GM04503 (cell line): ENCODE data around the gene ENGASE.

Experiments
- DNase-seq: peaks from one replicate; pipeline ENCODE4 v3.0.0-alpha.2; 2012; ENCODE audit warnings: low read depth

Gene ENGASE

DNA sequence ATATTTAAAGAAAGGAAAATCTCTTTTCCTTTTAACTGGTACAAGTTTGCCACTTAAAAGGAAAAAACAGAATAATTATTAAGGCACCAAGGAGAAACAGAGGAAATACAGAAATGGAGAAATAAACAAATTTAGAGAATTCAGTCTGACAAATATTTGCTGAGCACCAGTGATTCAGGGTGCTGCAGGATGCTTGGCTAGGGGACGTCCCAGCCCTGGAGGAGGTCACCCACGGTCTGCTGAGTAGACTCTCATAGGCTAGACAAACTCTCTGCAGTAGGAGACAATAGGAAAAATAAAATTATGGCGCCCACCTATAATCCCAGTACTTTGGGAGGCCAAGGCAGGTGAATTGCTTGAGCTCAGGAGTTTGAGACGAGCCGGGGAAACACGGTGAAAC, 34.7 kb upstream of the ENGASE start:
- no peak for DNase-seq

DNA sequence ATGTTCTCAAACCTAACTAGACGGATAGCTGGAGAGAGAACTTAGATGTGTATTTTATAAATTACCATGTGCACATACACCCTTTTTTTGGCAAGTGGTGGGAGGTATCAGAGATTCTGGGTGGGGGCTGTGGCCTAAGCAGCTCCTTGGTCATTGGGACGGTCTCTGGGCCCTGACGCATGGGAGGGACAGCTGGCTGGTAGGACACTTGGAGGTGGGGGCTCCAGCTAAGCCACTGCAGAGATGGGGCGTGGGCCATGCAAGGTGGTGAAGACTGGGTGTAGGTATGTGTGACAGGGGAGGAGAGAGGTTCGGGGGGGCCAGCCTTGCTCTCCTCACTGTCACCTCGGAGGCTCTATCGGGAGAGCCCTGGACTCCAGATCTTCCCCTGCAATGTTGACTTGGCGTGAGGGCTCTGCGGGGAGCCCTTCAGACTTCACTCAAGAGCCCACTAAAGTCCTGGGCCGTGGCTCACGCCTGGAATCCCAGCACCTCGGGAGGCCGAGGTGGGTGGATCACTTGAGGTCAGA, 33.5 kb upstream of the ENGASE start:
- no peak for DNase-seq

DNA sequence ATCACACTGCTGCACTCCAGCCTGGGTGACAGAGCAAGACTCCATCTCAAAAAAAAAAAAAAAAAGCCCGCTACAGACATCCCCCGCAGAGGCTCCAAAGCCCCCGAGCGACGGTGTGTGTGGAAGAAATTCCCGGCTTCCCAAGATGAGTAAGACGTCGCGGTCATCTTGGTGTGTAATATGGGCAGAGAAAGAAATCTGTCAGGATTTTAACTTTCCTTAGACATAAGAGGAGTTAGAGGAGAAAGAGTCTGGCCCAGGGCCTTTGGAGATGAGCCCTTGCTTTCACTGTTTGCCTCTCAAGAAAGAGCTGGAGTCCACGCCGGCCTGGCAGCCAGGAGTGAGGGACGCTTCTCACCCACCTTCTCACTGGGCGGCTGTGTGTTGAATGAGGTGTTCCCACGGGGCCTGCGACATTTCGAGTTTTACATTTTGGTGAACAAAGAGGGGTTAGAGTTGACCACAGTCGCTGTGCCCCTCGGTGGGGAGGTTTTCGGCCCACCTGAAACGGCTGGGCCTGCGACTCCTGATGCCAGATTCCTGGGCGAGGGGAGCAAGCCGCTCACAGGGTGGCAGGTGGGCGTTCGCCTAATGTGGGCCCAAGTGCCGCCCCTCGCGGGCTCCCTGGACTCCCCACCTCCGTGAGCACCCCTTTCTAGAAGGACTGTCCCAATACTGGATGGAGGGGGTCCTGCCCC, 32.8 kb upstream of the ENGASE start:
- DNase-seq: no peak

DNA sequence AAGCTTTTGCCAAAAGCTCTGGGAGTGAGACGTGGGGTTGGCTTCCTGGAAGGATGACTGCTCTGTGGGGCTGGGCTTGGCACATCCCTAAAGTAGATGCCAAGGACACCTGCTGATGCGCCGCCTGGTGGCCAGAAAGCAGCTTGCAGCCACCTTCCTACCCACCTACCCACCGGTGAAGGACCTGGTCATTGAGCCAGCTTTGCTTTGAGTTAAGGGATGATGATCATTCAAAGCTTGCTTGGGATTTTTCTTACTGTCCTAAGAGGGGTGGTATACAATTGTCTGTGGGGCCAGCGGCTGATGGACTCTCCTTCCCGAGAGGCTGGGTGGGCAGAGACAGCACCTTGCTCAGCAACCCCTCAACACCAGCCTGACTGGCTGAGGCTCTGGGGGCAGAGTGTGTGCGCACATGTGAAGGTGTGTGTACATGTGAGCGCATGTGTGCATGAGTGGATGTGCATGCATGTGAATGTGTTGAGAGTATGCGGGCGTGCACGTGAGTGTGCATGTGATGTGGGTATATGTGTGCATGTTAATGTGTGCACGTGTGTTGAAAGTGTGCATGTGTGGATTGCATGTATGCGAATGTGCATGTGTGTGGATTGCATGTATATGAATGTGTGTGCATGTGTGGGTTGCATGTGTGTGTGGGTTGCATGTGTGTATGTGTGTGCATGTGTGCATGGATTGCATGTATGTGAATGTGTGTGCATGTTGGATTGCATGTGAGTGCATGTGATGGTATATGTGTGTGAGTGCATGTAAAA, 32.0 kb upstream of the ENGASE start:
- DNase-seq: no peak

DNA sequence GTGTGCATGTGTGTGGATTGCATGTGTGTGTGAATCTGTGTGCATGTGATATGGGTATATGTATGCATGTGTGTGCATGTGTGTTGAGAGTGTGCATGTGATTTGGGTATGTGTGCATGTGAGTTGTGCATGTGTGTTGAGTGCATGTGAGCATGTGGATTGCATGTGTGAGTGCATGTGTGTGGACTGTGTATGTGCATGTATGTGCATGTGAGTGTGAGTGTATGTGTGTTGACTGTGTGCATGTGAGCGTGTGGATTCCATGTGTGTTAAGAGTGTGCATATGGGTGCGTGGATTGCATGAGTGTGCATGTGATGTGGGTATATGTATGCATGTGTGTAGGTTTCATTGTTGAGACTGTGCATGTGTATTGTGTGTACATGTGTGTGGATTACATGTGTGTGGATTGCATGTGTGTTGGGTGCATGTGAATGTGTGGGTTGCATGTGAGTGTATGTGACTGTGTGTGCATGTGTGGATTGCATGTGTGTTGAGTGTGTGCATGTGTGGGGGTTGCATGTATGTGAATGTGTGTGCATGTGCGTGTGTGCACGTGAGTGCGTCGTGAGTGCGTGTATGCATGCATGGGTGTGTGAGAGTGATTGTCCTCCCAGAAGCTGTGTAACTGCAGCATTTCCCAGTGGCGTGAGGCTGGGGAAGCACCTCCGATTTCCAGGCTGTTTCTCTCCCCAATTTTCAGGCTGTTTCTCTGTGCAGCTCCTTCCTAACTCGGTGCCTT, 31.3 kb upstream of the ENGASE start:
- no peak for DNase-seq

DNA sequence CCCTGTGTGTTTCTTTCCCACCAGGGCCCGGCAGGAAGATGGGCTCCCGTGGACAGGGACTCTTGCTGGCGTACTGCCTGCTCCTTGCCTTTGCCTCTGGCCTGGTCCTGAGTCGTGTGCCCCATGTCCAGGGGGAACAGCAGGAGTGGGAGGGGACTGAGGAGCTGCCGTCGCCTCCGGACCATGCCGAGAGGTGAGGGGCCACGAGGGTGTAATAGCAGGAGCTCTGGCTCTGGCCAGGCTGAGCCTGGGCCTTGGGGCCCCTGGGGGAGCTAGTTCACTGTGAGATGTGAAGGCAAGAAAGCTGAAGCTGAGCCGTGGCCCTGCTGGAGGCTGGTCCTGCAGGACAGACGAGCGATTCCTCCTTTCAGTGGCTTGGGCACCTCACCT, 30.7 kb upstream of the ENGASE start:
- no peak for DNase-seq

DNA sequence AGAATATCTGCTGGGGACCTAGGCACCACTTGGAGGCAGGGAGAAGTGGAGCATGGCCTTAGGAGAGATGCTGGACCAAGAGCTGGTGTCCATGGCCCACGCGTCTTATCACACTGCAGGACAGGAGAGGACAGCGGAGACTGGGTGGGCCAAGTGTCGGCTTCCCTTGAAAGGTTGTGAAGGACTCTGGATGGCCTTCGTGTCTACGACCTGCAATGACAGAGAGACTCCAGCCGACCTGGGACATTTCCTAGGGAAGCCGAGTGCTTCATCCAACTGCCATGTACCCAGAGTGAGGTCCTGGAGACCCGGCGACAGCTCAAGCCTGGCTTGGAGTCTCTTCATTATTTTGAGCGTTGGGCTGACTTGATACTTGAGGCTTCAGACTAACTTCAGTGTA, 30.2 kb upstream of the ENGASE start:
- no peak for DNase-seq

DNA sequence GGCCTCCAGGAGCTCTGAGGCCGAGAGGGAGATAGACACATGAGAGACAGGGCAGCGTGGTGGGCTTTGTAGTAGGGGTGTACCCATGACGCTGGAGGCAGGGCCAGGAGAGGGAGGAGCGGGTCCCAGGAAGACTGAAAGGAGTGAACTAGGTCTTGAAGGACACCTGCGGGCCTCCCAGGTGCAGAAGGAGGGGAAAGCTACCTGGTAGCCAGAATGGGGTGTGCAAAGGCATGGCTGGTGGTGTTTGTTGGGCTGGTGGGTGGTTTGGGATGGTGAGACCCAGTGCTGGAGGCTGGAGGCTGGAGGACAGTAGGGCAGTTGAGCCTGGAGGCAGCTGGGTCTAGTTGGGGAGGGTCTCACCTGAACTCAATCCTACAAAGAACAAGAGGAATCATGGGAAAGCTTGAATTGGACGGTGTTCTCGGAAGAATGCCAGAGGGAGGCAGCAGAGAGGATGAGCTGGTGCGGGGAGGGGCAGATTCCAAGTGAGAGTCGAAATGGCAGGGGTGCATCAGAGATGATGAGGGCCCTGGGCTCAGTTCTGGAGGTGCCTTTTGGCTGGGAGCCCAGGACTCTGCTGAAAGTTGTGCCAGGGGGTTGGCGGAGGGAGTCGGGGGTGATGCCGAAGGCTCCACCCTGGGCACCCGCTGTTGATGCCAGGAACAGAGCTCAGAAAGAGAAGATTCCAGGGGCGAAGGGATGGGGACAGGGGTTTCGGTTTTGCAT, 29.5 kb upstream of the ENGASE start:
- DNase-seq: no peak

DNA sequence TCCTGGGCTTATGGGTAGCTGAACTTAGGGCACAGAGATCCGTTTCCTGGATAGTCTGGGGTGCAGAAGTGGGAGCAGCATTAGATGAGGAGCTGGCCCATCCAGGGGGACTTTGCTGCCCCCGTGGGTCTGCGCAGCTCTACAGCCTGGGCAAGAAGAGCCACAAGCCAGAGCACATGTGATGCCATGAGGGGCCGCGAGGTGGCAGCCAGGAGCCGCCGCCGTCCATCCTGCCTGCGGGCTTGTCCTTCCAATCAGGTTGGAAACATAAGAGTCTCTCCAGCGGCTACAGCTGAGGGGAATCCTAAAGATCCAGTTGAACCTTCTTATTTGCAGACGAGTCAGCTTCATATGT, 28.8 kb upstream of the ENGASE start:
- no peak for DNase-seq

DNA sequence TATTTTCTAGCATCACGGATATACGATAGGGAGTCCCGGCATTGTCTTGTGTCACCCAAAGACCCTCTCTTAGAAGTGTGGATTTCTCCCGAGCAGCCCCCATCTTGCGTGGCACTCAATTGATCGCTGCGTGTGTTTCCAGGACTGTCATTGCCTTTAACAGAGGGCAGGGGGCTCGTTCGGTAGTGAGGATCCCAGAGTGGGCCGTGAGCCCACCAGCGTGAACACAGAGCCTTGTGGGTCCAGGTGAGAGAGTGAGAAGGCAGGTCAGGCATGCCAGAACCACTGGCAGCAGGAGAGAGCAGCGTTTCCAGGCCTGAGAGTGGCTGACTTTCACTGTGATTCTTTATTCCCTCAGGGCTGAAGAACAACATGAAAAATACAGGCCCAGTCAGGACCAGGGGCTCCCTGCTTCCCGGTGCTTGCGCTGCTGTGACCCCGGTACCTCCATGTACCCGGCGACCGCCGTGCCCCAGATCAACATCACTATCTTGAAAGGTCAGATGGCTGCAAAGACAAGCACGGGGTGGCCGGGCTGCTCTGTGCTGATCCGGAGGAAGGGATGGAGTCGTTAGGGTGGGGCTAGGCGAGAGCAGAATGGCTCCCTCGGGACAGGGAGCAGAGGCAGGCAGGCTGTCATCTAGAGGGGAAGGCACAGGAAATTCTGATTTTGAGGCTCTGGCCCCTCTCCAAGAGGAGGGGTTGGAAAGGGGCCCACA, 28.3 kb upstream of the ENGASE start:
- DNase-seq: no peak

DNA sequence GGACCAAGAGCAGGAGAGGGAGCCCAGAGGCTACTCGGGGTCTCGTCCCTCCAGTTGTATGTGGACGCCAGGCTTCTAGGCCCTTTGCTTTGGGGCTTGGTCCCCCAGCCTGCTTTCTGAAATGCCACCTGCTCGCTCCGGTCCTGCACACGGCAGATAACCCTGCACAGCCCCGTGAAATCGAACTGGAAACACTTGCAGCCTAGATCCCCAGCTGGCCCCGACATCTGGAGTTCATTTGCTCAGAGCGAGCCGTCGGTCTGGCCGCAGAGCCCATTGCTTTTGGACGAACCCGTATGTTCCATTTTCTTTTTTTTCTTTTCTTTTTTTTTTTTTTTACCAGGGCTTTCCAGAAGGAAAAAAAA, 27.7 kb upstream of the ENGASE start:
- DNase-seq: no peak

DNA sequence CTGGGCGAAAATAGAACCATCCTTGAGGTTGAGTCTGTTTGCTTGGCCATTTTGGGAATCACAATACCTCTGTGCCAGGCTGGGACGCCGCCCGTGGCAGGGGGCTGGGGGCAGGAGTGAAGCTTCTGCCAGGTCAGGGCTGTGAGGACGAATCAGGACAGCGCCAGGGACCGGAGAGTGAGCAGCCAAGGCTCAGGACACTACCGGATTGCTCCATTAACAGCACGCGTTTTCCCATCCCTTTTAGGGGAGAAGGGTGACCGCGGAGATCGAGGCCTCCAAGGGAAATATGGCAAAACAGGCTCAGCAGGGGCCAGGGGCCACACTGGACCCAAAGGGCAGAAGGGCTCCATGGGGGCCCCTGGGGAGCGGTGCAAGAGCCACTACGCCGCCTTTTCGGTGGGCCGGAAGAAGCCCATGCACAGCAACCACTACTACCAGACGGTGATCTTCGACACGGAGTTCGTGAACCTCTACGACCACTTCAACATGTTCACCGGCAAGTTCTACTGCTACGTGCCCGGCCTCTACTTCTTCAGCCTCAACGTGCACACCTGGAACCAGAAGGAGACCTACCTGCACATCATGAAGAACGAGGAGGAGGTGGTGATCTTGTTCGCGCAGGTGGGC, 27.2 kb upstream of the ENGASE start:
- no peak for DNase-seq

DNA sequence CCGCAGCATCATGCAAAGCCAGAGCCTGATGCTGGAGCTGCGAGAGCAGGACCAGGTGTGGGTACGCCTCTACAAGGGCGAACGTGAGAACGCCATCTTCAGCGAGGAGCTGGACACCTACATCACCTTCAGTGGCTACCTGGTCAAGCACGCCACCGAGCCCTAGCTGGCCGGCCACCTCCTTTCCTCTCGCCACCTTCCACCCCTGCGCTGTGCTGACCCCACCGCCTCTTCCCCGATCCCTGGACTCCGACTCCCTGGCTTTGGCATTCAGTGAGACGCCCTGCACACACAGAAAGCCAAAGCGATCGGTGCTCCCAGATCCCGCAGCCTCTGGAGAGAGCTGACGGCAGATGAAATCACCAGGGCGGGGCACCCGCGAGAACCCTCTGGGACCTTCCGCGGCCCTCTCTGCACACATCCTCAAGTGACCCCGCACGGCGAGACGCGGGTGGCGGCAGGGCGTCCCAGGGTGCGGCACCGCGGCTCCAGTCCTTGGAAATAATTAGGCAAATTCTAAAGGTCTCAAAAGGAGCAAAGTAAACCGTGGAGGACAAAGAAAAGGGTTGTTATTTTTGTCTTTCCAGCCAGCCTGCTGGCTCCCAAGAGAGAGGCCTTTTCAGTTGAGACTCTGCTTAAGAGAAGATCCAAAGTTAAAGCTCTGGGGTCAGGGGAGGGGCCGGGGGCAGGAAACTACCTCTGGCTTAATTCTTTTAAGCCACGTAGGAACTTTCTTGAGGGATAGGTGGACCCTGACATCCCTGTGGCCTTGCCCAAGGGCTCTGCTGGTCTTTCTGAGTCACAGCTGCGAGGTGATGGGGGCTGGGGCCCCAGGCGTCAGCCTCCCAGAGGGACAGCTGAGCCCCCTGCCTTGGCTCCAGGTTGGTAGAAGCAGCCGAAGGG, 26.4 kb upstream of the ENGASE start:
- DNase-seq: no peak

DNA sequence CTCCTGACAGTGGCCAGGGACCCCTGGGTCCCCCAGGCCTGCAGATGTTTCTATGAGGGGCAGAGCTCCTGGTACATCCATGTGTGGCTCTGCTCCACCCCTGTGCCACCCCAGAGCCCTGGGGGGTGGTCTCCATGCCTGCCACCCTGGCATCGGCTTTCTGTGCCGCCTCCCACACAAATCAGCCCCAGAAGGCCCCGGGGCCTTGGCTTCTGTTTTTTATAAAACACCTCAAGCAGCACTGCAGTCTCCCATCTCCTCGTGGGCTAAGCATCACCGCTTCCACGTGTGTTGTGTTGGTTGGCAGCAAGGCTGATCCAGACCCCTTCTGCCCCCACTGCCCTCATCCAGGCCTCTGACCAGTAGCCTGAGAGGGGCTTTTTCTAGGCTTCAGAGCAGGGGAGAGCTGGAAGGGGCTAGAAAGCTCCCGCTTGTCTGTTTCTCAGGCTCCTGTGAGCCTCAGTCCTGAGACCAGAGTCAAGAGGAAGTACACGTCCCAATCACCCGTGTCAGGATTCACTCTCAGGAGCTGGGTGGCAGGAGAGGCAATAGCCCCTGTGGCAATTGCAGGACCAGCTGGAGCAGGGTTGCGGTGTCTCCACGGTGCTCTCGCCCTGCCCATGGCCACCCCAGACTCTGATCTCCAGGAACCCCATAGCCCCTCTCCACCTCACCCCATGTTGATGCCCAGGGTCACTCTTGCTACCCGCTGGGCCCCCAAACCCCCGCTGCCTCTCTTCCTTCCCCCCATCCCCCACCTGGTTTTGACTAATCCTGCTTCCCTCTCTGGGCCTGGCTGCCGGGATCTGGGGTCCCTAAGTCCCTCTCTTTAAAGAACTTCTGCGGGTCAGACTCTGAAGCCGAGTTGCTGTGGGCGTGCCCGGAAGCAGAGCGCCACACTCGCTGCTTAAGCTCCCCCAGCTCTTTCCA, 25.5 kb upstream of the ENGASE start:
- DNase-seq: no peak

DNA sequence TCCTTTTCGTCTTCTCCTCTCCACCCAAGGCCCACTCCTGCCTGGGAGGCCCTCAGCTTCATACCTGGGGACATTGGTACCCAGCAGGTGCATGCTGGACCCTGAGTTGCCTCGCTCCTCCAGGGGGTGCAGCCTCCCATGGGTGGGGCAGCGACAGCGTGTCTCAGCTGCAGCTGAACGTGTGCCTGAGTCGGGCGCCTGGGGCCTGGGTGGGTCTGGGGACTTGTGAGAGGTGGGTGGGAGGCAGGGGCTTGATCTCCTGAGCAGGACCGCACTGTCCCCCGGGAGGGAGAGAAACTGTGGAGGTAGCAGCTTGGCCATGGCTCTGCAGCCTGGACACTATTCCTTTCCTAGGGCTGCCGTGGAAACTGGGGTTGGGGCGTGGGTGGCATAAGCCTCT, 24.8 kb upstream of the ENGASE start:
- no peak for DNase-seq

DNA sequence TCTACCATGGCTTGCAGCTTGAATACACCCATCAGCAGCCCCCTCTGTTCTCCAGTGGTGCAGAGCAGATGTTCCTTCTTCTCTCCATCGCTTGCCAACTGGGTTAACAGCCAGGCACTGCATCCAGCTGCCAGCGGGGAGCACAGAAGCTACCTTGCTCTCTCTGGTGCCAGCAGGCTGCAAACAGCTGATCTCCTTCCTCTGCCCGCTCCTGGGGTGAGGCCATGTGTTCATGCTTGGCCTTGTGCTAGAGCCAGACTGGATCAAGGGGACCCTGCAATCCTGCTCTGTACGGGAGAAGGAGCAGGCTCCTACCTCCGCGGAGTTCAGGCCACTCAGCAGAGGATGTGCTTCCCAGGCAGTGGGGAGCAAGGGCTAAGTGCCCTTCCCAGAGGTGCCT, 24.1 kb upstream of the ENGASE start:
- DNase-seq: no peak

DNA sequence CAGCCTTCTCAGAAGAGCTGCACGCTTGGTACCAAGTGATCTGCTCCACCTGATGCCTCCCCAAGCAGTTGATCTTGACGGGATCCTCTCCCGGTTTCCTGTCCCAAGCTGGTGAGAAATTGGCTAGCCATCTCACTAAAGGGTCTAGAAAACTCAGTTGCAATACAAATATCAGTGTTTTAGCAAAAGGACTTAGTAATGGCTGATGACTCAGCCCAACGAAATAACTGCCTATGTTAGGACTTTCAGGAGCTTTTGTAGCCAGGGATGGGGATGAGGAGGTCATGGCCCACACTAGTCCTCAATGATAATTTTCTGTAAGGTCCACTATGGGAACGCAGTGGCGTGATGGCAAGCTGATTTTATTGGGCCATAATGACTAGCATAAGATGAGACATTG, 23.3 kb upstream of the ENGASE start:
- DNase-seq: no peak

DNA sequence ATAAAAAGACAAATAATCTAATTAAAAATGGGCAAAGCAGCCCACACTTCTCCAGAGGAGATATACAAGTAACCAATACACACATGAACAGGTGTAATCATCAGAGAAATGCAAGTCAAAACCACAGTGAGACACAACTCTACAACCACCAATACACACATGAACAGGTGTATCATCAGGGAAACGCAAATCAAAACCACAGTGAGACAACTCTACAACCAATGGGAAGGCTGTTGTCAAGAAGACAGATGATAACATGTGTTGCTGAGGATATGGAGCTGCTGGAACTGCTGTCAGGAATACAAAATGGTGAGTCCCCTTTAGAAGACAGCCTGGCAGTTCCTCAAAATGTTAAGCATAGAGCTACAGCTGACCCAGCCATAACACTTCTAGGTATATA, 22.5 kb upstream of the ENGASE start:
- no peak for DNase-seq
